ENCODE measurements around the gene SHISA9.

Gene SHISA9

DNA sequence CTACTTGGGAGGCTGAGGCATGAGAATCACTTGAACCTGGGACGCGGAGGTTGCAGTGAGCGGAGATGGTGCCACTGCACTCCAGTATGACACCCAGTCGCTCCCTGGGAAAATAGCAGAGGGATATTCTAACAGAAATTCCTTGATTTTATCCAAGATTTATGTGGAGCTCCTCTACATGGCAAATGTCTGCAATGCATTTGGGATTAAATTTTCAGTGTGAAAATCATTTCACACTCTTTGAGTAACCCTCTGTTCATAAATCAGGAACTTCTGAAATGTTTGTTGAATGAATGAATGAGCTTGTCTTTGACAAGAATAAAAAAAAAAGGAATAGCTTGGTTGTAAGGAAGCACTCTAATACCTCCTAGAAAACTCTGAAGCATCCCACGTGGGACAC lies 305.8 kb downstream of the SHISA9 start:
- Histone ChIP-seq H3K27ac (ENCODE audit: insufficient read depth in 1 of 2, low read depth in 1 of 2, low read length in 2 of 2, poor library complexity in 1 of 2, severe bottlenecking in 2 of 2) (no peak overlapping the region), H3K4me3 (ENCODE audit: control insufficient read depth in 1 of 7, extremely low read depth in 1 of 7, insufficient read depth in 4 of 7, low read depth in 2 of 7, low read length in 6 of 7) (no peak overlapping the region), H3K4me1 (ENCODE audit: control extremely low read depth in 1 of 4, control insufficient read depth in 4 of 4, insufficient read depth in 4 of 4, low read length in 3 of 4) (no peaks in the 10 kb centered on the region), H3K36me3 (ENCODE audit: control insufficient read depth in 4 of 4, insufficient read depth in 4 of 4, low read length in 3 of 4) (no peaks in the 10 kb centered on the region), H3K9me3 (ENCODE audit: control extremely low read depth in 1 of 5, control insufficient read depth in 4 of 5, insufficient read depth in 2 of 5, low read depth in 1 of 5, low read length in 4 of 5) (no peaks in the 10 kb centered on the region), H3K27me3 (replicated peaks in 2 of 5; ENCODE audit: control insufficient read depth in 4 of 5, insufficient read depth in 5 of 5, low read length in 4 of 5) (no peaks in the 10 kb centered on the region)
- 94% methylated on average over 5 of the region's 5 CpGs for WGBS (ENCODE audit: insufficient coverage)
- POLR2A ChIA-PET, result no interaction called here
- CTCF ChIA-PET, result no interaction called here
- DNase-seq, result no peak

DNA sequence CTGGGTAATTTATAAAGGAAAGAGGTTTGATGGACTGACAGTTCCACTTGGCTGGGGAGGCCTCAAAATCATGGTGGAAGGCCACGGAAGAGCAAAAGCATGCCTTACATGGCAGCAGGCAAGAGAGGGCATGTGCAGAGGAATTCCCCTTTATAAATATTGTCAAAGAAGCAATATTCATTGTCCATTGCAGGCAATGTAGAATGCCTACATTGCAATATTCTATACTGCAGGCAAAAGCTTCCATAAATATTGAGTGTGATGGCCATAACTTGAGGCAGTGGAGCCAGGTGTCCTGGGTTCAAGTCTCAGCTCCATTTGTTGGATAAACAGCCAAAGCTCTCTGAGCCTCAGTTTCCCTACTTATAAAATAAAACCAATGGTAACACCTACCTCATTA lies 322.3 kb downstream of the SHISA9 start:
- CTCF ChIA-PET, result no interaction called here

DNA sequence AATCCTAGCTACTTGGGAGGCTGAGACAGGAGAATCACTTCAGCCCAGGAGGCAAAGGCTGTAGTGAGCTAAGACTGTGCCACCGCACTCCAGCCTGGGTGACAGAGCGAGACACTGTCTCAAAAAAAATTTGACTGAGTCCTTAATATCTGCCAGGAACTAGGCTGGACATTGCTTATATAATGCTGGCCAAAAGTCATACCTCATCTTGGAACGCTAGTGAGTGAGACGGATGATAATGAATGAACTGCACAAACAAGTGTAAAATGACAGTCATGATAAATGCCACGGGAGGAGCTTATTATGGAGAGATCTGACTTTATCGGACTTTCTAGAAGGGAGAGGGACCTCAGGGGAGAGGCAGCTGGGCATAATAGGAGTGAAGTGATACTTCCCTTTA lies 327.6 kb downstream of the SHISA9 start:
- no peak overlapping the region for H3K4me3 ChIP-seq (ENCODE audit: control insufficient read depth in 1 of 7, extremely low read depth in 1 of 7, insufficient read depth in 4 of 7, low read depth in 2 of 7, low read length in 6 of 7)
- ChIA-PET CTCF (interaction anchor here (2.0 kb wide), 1 partner anchor 10 kb away, joined by 5 read pairs; no protein-coding TSS in a partner anchor), POLR2A (no interaction called here)
- WGBS (ENCODE audit: insufficient coverage), result 91% methylated on average over 6 of the region's 6 CpGs
- DNase-seq, result no peak
- H3K9me3 ChIP-seq (ENCODE audit: control extremely low read depth in 1 of 5, control insufficient read depth in 4 of 5, insufficient read depth in 2 of 5, low read depth in 1 of 5, low read length in 4 of 5), result peaks cover 0 to 3% (median 0%) of the 10 kb centered on the region in 5 experiments
- H3K27me3 ChIP-seq (replicated peaks in 2 of 5; ENCODE audit: control insufficient read depth in 4 of 5, insufficient read depth in 5 of 5, low read length in 4 of 5), result no peaks in the 10 kb centered on the region
- H3K27ac ChIP-seq (ENCODE audit: insufficient read depth in 1 of 2, low read depth in 1 of 2, low read length in 2 of 2, poor library complexity in 1 of 2, severe bottlenecking in 2 of 2), result no peak overlapping the region
- H3K36me3 ChIP-seq (ENCODE audit: control insufficient read depth in 4 of 4, insufficient read depth in 4 of 4, low read length in 3 of 4), result no peaks in the 10 kb centered on the region
- H3K4me1 ChIP-seq (ENCODE audit: control extremely low read depth in 1 of 4, control insufficient read depth in 4 of 4, insufficient read depth in 4 of 4, low read length in 3 of 4), result no peaks in the 10 kb centered on the region

More for the DNA sequence above, 322.3 kb downstream of the SHISA9 start:
- H3K4me3 ChIP-seq (ENCODE audit: control insufficient read depth in 1 of 7, extremely low read depth in 1 of 7, insufficient read depth in 4 of 7, low read depth in 2 of 7, low read length in 6 of 7), result no peak overlapping the region
- no peaks in the 10 kb centered on the region for H3K36me3 ChIP-seq (ENCODE audit: control insufficient read depth in 4 of 4, insufficient read depth in 4 of 4, low read length in 3 of 4)
- H3K27me3 ChIP-seq (replicated peaks in 2 of 5; ENCODE audit: control insufficient read depth in 4 of 5, insufficient read depth in 5 of 5, low read length in 4 of 5), result no peaks in the 10 kb centered on the region
- WGBS (ENCODE audit: insufficient coverage), result no CpG with 5 or more reads among the region's 1 CpG
- no peak for DNase-seq
- no peak overlapping the region for H3K27ac ChIP-seq (ENCODE audit: insufficient read depth in 1 of 2, low read depth in 1 of 2, low read length in 2 of 2, poor library complexity in 1 of 2, severe bottlenecking in 2 of 2)
- H3K9me3 ChIP-seq (ENCODE audit: control extremely low read depth in 1 of 5, control insufficient read depth in 4 of 5, insufficient read depth in 2 of 5, low read depth in 1 of 5, low read length in 4 of 5), result peaks cover 0 to 3% (median 0%) of the 10 kb centered on the region in 5 experiments
- H3K4me1 ChIP-seq (ENCODE audit: control extremely low read depth in 1 of 4, control insufficient read depth in 4 of 4, insufficient read depth in 4 of 4, low read length in 3 of 4), result no peaks in the 10 kb centered on the region
- POLR2A ChIA-PET, result no interaction called here

DNA sequence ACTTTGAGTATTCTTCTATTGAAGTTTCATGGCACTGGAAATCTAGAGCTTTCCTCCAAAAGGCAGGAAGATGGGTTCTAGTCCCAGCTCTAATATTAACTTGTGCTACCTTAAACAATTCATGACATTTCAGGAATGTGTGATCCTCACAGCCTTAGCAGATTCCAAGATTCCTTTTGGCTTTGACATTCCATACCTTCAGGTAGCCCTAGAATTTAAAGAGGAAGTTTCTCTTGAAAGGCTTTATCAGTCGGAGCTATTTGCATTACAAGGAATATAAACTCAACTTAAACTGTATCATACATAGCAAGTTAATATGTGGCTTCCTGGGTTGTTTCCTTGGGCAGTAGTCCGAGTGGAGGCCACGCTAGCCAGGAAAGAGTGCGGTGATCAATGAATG lies 330.0 kb downstream of the SHISA9 start:
- H3K36me3 ChIP-seq (ENCODE audit: control insufficient read depth in 4 of 4, insufficient read depth in 4 of 4, low read length in 3 of 4), result no peaks in the 10 kb centered on the region
- no peaks in the 10 kb centered on the region for H3K27me3 ChIP-seq (replicated peaks in 2 of 5; ENCODE audit: control insufficient read depth in 4 of 5, insufficient read depth in 5 of 5, low read length in 4 of 5)
- H3K9me3 ChIP-seq (ENCODE audit: control extremely low read depth in 1 of 5, control insufficient read depth in 4 of 5, insufficient read depth in 2 of 5, low read depth in 1 of 5, low read length in 4 of 5), result peaks cover 0 to 3% (median 0%) of the 10 kb centered on the region in 5 experiments
- ChIA-PET POLR2A (no interaction called here), CTCF (no interaction called here)
- 85% methylated on average over 3 of the region's 4 CpGs for WGBS (ENCODE audit: insufficient coverage)
- H3K27ac ChIP-seq (ENCODE audit: insufficient read depth in 1 of 2, low read depth in 1 of 2, low read length in 2 of 2, poor library complexity in 1 of 2, severe bottlenecking in 2 of 2), result no peak overlapping the region
- no peaks in the 10 kb centered on the region for H3K4me1 ChIP-seq (ENCODE audit: control extremely low read depth in 1 of 4, control insufficient read depth in 4 of 4, insufficient read depth in 4 of 4, low read length in 3 of 4)
- H3K4me3 ChIP-seq (ENCODE audit: control insufficient read depth in 1 of 7, extremely low read depth in 1 of 7, insufficient read depth in 4 of 7, low read depth in 2 of 7, low read length in 6 of 7), result no peak overlapping the region
- no peak for DNase-seq

DNA sequence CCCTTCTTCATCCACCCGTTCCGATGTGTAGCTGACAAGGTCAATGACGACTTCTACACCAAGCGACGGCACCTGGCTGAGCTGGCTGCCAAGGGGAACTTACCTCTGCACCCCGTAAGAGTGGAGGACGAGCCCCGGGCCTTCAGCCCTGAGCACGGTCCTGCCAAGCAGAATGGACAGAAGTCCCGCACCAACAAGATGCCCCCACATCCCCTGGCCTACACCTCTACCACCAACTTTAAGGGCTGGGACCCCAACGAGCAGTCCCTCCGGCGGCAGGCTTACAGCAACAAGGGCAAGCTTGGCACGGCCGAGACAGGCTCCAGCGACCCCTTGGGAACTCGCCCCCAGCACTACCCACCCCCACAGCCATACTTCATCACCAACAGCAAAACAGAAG lies 333.6 kb downstream of the SHISA9 start:
- DNase-seq, result no peak
- no peak overlapping the region for H3K4me3 ChIP-seq (ENCODE audit: control insufficient read depth in 1 of 7, extremely low read depth in 1 of 7, insufficient read depth in 4 of 7, low read depth in 2 of 7, low read length in 6 of 7)
- H3K27me3 ChIP-seq (replicated peaks in 2 of 5; ENCODE audit: control insufficient read depth in 4 of 5, insufficient read depth in 5 of 5, low read length in 4 of 5), result no peaks in the 10 kb centered on the region
- ChIA-PET POLR2A (no interaction called here), CTCF (no interaction called here)
- WGBS (ENCODE audit: insufficient coverage), result 92% methylated on average over 13 of the region's 17 CpGs
- no peaks in the 10 kb centered on the region for H3K4me1 ChIP-seq (ENCODE audit: control extremely low read depth in 1 of 4, control insufficient read depth in 4 of 4, insufficient read depth in 4 of 4, low read length in 3 of 4)
- no peaks in the 10 kb centered on the region for H3K36me3 ChIP-seq (ENCODE audit: control insufficient read depth in 4 of 4, insufficient read depth in 4 of 4, low read length in 3 of 4)
- no peaks in the 10 kb centered on the region for H3K9me3 ChIP-seq (ENCODE audit: control extremely low read depth in 1 of 5, control insufficient read depth in 4 of 5, insufficient read depth in 2 of 5, low read depth in 1 of 5, low read length in 4 of 5)
- H3K27ac ChIP-seq (ENCODE audit: insufficient read depth in 1 of 2, low read depth in 1 of 2, low read length in 2 of 2, poor library complexity in 1 of 2, severe bottlenecking in 2 of 2), result no peak overlapping the region

DNA sequence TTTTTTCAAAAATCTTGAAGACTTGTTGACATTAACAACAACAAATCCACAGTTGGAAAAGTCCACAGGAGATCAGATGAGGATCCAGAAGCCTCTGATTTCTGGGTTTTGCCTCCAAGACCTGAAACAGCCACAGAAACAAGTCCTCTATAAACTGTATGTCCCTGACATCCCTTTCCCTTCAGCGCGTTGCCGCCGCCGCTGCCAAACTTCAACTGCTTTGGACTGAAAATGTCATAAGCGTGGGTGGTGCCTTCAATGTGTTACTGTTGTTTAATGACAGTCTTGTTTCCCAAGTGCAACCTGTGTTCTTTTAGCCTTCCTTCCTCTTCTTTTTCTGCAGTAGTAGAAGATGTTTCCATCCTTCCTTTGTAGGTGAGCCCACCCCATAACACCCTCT lies 334.9 kb downstream of the SHISA9 start:
- Histone ChIP-seq H3K27ac (ENCODE audit: insufficient read depth in 1 of 2, low read depth in 1 of 2, low read length in 2 of 2, poor library complexity in 1 of 2, severe bottlenecking in 2 of 2) (no peak overlapping the region), H3K9me3 (ENCODE audit: control extremely low read depth in 1 of 5, control insufficient read depth in 4 of 5, insufficient read depth in 2 of 5, low read depth in 1 of 5, low read length in 4 of 5) (no peaks in the 10 kb centered on the region), H3K4me1 (ENCODE audit: control extremely low read depth in 1 of 4, control insufficient read depth in 4 of 4, insufficient read depth in 4 of 4, low read length in 3 of 4) (no peaks in the 10 kb centered on the region), H3K4me3 (ENCODE audit: control insufficient read depth in 1 of 7, extremely low read depth in 1 of 7, insufficient read depth in 4 of 7, low read depth in 2 of 7, low read length in 6 of 7) (no peak overlapping the region), H3K27me3 (replicated peaks in 2 of 5; ENCODE audit: control insufficient read depth in 4 of 5, insufficient read depth in 5 of 5, low read length in 4 of 5) (no peaks in the 10 kb centered on the region), H3K36me3 (ENCODE audit: control insufficient read depth in 4 of 4, insufficient read depth in 4 of 4, low read length in 3 of 4) (no peaks in the 10 kb centered on the region)
- ChIA-PET POLR2A (no interaction called here), CTCF (no interaction called here)
- WGBS (ENCODE audit: insufficient coverage), result no CpG with 5 or more reads among the region's 6 CpGs
- no peak for DNase-seq

DNA sequence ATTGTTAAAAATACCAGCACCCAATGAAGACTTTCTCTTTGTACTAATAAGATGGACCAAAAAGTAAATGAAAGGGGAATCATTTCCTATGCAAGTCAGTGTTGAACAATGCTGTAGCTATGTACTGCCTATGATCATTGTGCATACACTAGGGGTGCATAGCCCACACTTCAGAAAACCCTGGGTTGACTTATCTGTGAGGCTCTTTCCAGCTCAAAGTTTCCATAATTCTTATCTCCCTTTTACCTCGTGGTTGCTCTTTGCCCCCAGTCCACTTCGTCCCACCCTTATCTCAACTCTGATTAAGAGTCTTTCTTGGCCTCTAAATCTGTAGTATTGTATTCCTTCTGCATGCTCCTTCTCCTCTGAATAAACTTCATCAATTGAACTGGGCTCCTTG lies 336.8 kb downstream of the SHISA9 start:
- Histone ChIP-seq H3K27ac (ENCODE audit: insufficient read depth in 1 of 2, low read depth in 1 of 2, low read length in 2 of 2, poor library complexity in 1 of 2, severe bottlenecking in 2 of 2) (no peak overlapping the region), H3K27me3 (replicated peaks in 2 of 5; ENCODE audit: control insufficient read depth in 4 of 5, insufficient read depth in 5 of 5, low read length in 4 of 5) (no peaks in the 10 kb centered on the region), H3K36me3 (ENCODE audit: control insufficient read depth in 4 of 4, insufficient read depth in 4 of 4, low read length in 3 of 4) (no peaks in the 10 kb centered on the region), H3K4me1 (ENCODE audit: control extremely low read depth in 1 of 4, control insufficient read depth in 4 of 4, insufficient read depth in 4 of 4, low read length in 3 of 4) (no peaks in the 10 kb centered on the region), H3K4me3 (ENCODE audit: control insufficient read depth in 1 of 7, extremely low read depth in 1 of 7, insufficient read depth in 4 of 7, low read depth in 2 of 7, low read length in 6 of 7) (no peak overlapping the region), H3K9me3 (ENCODE audit: control extremely low read depth in 1 of 5, control insufficient read depth in 4 of 5, insufficient read depth in 2 of 5, low read depth in 1 of 5, low read length in 4 of 5) (no peaks in the 10 kb centered on the region)
- no peak for DNase-seq
- WGBS (ENCODE audit: insufficient coverage), result 60% methylated on average over 1 of the region's 2 CpGs
- ChIA-PET POLR2A (no interaction called here), CTCF (no interaction called here)

Data from common myeloid progenitor, CD34-positive (primary cell).